T follicular helper cell (primary cell): ENCODE measurements around the gene KIRREL3.

ENCODE experiments used
- DNase-seq: peaks from one replicate; pipeline ENCODE4 v3.0.0-alpha.2; 2020; ENCODE audit warnings: low read depth

Gene KIRREL3

DNA sequence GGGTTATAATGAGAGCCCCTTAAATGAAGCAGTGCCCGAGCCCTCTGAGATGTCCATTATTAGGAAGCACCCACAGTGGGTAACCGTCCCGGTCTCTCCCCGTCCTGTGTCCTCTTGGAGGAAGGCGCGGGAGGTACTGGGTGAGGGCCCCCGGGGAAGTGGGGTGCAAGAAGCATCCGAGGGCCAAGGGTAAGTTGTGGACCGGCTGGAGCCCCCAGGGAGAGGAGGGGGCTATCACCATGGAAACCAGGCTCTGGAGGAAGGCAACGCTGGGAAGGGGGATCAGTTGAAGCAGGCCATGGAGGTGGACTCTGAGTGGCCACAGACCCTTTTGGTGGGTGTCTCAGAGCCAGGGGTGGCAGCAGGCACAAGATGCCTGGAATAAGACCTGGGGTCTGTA is 471.5 kb downstream of the KIRREL3 start:
- no peak for DNase-seq

DNA sequence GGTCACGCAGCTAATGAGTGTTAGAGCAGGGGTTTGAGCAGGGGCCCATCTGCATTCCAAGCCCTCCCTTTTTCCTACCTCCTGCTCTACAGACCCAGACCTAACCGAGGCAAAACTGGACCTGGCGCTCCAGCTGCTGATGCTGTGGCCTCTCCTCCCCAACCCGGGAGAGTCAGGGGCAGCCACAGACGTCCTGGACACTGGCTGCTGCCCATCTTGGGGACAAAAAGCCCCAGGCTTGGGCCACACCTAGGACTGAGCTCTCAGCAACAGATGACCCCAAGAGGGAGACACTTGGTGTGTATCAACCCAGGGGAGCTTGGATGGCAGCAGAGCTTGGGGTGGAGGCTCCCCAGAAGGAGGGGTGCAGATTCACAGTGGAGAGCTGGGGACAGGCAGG is 472.5 kb downstream of the KIRREL3 start:
- no peak for DNase-seq

DNA sequence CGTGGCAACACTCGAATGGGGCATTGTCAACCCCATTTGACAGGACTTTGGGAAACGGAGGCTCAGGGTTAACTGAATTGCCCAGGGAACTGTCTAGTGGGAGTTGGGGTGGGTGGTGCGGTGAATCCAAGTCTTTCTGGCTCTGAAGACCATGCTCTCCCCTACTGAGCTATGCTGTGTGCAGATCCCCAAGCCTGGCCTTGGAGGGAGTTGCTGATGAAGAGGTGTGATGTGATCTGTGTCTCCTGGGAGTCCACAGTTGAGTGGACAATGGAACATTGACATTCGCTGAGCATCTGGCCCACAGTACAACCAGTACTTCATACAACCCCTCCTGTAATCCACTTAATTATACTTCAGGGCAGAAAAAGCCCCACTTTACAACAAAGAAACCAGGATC is 472.9 kb downstream of the KIRREL3 start:
- DNase-seq: no peak

DNA sequence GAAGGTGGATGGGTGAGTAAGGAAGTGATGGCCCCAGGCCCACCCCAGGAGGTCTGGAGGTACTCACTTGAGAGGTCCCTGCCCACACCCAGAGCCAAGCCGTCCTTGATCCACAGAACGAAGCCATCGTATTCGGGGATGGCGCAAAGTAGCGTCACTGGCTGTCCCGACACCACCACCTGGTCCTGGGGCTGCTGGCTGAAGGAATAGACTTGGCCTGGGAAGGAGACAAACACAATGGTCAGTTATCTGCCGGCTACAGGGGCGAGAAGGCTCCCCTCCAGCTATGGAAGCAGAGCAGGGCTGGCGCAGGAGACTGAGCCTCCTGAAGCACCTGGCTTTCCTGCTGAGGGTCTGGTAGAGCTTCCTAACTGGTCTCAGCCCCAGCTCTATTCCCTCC is 474.1 kb downstream of the KIRREL3 start:
- no peak for DNase-seq

DNA sequence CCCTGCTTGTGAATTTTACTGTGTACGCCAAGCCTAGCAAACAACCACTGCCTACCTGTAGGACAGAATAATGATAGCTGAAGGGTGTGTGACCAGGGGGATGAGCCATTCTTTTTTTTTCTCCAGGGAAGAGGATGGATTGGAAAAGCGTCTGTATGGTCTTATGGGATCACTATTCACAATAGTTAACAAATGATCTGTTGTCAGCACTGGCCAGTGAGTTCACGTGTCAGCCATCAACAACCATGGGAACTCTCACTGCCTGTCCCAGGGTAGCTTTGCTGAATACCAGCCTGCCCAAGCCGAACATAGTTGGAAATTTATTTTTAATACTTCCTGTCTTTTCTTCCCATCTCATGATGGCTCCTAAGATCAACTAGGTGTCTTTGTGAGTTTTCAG is 474.9 kb downstream of the KIRREL3 start:
- no peak for DNase-seq

DNA sequence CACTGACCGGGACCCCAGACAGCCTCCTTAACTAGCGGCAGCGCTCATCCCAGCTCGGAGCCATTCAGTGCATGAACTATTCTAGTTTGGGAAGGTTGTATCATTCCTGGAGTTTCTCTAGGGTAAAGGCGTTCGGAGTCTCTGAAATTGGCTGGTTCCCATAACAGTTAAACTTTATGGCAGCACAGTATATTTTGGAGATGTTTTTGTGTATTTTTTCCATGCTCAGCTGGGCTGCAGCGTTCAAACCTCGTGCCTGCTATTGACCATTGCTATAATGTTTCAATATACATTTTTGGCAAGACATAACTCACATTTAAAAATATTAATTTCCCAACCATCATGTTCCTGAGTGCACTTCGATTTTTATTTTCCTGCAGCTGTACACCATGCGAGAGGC is 475.4 kb downstream of the KIRREL3 start:
- no peak for DNase-seq

DNA sequence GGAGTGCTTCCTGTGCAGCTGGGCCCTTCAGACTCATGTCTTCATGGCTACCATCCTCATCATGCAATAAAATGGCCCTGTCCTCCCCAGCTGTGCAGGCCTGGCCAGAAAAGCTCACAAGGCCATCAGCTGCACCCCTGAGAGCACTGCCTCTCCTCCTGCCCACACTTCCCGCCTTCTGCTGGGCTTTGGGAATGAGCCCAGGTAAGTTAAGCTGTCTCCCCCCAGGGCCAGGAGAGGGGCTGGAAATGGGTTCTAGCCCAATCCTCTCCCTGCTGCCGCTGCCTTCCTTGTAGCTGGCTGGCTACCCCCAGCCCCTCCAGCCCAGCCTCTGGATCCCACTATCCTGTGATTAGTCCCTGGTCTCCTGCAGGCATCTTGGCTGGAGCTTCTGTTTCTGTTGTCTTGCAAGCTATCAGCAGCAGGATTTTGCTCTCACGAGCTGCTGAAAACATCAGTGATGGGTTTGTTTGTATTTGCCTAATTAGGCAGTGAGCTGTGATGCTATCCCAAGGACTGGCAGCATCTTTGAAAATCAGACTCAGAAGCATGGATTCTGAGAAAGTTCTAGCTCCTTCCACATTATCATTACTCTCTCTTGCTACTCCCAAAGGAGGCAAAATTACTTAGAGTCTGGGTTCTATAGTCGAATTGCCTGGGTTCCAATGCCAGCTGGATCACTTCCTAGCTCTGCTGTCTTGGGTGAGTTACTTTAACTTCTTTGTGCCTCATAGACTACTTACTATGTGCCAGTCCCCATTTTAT is 476.9 kb downstream of the KIRREL3 start:
- no peak for DNase-seq

DNA sequence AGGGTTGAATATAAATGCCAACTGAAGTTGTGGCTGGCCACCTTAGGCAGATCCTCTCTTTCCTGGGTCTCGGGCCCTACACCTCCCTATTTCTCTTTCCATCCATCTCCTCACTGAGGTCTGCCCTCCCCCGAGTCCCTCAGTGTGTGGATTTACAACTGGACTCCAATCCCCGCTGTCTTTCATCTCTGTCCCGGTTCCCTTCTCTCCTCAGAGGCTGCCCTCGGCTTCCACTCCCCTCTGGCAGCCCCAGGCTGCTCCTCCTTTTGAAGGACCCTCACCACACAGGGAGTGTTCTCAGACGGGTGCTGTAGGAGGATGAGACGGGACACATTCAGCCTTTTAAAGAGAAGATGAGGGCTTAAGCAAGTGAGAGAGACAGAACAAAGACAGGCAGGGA is 478.0 kb downstream of the KIRREL3 start:
- DNase-seq: no peak

DNA sequence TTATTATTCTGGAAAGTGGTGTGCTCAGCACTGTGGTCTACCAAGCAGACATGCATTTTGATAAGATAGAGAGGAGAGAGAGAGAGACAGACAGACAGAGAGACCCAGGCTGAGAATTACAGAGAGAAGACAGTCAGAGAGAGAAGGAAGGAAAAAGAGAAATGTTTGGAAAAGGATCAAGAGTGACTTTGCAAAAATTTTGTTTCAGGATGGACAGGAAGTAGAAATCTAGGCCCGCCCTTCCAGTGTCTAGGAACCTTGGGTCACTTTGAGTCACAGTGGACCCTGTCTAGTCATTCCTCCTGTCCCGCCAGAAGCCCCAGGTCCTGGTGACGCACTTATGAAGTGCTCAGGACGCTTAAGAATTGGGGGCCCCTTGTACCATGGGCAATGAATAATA is 478.4 kb downstream of the KIRREL3 start:
- DNase-seq: no peak

DNA sequence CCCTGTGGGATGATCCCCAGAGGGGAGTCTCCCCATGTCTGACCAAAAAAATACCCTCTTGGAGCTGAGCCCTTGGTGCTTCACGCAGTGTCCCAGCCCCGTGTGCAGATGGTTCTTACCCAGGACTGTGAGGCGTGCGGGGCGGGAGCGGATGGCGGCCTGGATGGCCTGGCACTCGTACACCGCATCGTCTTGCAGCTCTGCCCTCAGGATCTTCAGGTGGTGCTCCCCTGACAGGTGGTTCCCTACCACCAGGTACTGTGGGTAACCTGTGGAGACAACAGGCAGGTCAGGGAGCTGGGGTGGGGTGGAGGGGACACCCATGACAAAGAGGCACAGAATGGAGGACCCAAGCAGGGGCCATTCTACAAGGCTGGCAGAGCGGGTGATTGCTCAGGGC is 479.4 kb downstream of the KIRREL3 start:
- no peak for DNase-seq

DNA sequence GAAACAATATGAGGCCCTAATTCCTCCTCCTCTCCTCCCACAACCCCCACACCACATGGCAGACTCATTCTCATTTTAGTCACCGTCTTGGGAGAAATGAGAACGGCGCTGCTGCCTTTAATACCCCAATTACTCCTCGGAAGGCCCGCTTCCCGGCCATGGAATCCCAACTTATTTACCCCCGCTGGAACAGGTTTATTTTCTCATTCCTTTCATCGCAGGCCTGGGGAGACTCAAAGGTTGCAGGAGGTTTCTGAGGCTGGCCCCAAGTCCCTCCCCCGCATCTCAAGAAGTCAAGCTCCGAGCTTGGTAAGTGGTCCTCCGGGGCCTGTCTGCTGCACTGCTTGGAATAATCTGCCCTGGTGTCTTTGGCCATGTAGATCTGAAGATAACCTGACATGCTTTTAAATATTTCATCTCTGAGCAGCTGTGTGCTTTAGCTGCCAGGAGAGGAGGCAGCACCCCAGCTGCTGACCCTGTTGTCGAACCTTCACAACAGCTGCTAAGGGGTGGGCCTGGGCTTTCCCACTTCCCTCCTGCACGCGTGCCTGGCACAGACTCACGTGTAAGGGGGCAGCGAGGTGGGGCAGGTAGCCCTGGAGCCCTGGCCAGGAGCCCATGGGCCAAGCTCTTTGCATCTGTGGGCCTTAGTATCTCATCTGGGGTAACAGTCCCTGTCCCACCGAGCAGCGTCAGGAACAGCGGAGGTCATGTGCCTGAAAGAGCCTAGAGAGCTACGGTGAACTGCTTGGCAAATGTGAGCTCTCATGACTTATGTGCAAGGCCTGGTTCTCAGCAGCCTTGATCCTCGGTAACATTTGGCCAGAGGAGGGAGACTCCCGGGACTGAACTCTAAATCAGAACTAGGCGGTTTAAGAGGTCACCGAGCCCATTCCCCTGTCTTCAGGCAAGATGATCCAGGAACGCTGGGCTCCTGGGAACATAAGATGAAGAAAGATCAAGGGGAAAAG is 480.5 kb downstream of the KIRREL3 start:
- no peak for DNase-seq

DNA sequence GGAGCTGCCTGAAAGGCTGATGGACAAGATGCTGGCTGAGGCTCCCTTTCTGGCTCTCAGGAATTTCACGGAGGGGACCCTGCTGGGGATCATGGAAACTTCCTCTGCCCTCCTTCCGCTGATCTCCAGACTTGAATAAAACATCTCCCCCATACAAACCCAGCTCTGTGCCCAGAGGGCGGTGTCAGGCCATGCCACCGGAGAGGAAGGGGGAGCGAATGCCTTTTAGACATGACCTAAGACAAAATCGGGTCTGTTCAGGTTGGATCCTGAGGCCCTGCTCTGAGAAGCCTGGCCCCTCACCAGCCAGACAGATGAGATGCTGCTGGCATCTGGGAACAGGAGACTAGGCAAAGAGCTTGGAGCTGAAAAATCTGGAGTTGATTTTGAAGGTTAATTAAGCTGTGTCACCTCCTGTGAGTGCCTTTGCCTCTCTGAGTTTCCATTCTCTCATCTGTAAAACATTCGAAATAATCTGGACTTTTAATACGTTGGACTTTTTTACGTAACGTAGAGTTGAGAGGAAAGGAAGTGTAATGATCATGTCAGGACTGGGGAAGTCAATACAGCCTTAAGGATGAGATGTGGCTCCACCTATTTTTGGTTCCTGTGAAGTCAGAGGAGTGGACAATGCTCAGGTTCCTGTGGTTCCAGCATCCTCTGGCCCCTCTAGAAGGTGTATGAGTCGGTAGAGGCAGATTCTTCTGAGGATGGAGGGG is 481.4 kb downstream of the KIRREL3 start:
- no peak for DNase-seq

DNA sequence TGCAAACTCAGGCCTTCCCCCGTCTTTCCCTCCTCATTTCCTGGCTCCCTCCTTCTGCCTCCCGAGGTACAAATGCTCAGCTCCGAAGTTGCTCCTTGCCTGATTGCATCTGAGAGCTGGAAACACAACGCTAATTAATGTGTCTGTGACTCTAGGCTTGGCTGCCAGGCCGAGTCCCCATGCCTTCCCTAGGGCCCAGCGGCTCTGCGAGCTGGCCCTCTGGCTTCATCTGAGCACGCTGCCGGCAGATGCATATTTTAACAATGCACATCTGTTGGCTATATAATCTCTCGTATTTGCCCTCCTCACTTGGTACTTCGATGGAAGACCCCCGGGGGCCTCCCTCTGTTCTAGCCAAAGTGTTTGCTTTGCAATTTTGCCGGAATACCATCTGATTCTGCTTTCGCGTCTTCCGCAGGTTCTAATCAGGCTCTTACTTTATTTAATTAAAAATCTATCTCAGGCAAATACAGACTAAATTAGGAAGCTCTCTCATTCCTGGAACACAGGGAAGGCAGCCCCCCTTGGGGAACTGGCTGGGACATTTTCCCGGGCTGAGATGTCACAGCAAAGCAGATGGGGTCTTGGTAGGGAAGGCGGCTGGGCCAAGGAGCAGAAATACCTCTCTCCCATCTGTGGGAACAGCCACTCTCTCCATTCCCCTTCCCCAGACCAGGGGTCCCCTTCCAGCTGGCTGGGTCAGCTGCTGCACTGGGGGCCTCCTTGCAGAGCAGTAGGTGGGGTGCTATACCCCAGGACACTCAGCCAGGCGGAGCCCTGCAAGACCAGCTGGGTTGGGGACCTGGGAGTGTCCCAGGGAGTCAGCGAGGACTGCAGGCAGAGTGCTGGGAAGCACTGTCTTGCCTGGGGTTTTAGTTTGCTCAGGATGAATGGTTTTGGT is 482.2 kb downstream of the KIRREL3 start:
- DNase-seq: no peak

DNA sequence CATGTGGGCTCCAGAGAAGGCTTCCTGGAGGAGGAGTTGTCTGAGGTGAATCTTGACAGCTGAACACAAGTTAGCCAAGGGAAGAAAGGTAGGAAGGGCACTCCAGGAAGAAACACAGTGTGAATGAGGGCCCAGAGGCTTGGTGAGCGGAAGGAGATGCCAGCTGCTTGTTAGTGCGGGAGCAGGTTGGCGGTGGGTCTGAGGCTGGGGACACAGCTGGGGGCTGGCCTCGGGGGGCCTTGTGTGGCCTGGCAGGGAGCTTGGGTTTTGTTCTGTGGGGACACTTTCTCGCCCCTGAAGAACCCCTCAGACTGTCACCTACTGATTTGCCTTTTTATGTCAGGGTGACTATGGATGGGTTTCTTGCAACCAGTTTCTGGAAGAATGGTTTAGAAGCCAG is 485.1 kb downstream of the KIRREL3 start:
- DNase-seq: no peak

DNA sequence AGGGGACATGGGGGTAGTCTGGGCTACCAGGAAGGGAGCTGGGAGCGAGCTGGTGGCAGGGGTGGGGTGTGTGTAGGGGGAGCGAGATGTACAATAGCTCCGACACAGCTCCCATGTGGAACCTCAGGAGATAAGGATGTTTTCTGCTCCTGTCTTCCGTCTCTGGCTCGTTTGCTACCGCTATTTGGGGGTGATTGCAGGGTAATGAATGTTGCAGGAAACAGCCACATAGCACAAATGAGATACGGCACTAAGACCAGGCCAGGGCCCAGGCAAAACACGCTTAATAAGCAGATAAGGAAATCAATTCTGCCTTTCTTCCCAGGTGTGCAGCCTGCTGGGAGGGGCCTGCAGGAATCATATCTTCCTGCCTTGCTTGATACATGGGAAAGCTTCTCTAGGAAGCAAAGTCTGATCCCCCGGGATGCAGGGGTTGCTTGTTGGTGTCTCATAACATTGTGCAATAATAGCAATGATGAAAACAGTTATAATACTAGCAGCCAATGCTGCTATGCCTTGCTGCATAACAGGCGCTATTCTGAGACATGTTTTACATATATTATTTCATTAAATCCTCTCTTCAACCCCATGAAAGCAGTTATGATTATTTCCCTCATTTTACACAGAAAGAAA is 486.4 kb downstream of the KIRREL3 start:
- DNase-seq: no peak

DNA sequence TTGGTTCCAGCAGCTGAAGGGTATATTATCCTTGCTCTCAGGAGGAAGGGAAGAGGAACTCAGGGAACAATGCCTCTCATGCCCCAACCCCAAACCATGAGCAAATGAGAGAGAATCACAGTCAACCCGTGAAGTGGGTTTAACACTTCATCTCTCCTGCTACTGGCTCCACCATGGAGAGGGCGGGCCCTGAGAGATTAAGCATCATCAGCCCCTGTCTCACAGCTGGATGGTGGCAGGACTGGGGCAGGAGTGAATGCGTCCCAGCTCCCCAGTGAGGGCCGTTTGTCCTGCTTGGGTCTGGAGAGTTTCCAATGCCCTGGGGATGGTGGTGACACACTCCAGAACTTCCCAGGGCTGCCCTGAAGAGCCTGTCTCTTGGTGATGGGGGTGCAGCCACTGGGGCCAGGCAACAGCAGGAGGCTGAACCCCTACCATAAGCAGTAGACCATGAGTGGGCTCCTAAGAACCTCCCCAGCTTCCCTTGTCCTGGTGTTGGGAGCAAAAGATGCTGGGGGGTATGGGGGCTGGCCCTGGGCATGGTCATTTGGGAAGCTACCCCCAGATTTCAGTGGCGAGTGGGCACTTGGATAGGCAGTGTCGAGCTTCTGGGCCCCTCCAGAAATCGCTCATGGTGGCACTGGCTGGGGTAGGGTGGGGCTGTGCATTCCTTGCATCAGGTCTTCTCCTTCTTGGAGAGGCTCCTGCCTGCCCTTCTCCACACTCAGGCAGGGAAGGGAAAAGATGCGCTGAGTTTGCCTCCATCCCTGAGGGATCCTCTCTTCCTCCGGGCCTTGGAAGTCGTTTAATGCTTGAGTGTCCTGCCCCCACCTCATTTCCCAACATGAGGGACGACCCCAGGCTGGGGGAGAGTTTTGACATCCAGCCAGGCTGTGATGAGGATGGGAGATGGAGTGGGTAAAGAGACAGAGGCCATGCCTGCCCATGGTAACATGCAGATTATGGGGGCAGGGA is 487.5 kb downstream of the KIRREL3 start:
- DNase-seq: no peak

DNA sequence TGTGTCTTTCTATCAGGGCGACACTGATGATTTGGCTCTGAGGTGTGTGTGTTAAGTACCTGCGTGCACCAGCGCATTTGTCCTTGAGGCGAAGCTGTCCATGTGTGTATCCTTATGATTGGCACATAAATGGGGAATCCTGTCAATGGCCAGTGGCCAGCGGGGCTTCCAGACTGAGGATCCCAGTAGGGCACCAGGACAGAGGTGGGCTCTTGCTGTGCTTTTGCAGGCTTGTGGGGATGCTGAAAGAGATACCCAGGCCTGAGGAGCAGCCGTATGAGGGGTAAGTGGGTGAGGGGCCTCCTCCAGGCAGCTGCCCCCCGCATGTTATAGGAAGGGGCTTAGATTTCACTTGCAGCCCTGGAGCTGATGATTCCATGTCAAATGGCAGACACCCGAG is 488.3 kb downstream of the KIRREL3 start:
- no peak for DNase-seq

DNA sequence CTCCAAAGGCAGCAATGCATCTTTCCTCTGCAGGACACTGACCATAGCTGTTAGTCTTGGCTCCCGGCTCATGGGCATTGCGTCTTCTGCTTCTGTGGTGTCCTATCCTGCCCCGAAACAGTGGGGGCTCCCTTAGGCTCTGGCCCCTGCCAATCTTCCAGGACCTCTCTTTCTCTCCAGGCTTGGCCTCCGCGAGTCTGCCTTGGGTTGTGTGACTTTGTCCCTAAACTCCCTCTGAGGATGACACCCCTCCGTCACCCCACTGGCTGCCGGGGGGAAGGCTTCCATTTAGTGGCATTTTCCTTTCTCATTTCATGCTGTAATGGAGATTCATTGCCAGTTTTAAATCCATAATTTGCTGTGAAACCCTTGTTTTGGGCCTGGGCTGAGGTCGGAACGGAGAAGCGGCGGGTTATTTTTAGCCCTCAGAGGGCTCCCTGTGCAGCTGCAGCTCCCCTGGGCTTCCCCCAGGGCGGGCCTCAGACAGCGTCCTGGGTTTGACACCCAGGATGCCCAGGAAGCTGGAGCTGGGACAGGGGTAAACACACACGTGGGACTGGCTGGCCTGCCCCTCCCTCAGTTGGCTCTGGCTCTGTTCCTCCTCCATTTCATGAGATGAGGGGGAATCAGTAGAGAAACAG is 489.0 kb downstream of the KIRREL3 start:
- DNase-seq: no peak
